NCI-H128 (cell line): ENCODE data around the gene HRH1.
"Not testable (repeated sequence)": the region's sequence is repeated elsewhere in the genome, so short reads cannot be mapped to it uniquely, and the experiment has no call there.

ENCODE experiments used
- DNase-seq: peaks from one replicate; lab custom pipeline; 2025; ENCODE audit not compliant: unreplicated experiment; lab: John Stamatoyannopoulos, UW

Gene HRH1

DNA sequence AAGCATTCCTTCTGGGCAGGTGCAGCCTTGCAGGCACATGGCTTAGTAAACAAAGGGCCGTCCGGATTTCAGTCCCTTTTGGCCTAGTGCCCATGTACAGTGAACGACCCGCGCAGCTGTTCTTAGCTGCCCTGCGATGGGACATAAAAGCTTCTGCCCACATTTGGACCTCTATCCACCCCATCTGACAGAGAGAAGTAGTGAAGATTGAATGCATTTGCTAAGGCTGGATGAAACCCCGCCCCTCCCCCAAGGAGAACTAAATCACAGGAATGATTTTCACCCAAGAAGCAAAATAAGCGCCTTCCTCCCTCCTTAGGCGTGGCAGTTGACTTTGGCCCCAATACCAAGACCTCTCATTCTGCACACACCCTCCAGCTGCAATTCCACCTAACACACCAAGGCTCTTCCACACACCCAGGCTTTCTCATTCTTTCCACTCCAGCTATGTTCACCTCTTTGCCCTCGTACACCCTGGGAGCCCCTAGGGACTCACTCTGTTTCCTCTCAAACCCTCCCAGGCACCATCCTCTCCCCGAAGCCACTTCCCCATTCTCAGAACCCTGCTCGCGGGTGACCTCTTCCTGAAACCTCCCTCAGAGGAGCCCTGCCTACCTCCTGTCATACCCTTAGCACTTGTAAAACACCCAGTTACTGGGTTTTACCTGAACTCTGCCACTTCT is 14.1 kb upstream of the HRH1 start:
- no peak for DNase-seq

DNA sequence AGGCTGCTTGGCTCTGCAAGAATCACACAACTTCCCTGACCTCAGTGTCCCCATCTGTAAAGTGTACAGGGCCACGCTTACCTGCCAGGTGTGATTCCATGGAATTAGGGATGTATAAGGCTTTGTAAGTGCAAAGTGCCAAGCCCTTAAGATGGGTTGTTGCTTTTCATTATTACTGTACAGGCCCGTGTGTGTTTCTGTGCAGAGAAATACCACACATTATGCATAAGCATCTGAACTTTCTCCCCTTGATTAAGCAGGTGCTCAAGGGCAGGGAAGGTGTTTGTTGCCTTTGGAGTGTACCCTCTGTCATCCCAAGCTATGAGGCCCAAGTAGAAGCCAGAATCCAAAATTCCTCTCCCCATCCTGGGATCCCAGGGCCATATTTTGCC is 13.6 kb upstream of the HRH1 start:
- DNase-seq = no peak

DNA sequence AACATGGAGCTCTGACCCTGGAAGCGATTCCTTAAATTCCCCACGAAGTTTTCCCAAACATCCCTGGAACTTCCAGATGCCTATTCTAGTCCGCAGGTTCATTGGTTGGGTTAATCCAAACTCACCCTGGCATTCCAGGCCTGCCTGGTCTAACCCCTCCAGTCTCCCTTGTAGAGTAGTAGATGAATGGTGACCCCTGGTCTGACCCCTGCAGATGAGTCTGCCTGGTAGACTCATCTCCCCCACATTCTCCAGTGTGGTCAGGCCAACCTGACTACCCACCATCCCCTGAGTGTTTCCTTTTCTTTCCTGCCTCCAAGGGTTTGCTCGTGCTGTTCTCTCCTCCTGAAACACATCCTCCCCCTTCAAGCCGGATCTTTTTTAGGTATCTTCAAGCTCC is 10.8 kb upstream of the HRH1 start:
- DNase-seq = no peak

DNA sequence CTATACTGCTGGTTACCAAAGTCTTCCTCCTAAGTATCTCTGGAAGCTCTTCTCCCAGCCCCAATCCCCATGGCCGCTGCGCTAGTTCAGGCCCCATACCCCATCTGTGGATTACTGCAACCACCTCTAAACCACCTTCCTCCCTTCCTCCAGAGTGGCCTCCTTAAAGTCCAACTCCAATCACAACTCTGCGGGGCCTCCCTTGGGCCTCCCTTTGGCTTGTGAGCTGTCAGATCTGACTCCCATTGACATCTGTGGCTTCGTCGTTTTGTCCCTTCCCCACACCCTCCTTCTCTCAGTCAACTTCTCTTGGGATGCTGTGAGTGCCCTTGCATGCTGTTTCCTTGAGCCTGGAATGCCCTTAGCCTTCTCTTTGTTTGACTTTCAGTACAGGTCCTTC is 9.3 kb upstream of the HRH1 start:
- DNase-seq = no peak

DNA sequence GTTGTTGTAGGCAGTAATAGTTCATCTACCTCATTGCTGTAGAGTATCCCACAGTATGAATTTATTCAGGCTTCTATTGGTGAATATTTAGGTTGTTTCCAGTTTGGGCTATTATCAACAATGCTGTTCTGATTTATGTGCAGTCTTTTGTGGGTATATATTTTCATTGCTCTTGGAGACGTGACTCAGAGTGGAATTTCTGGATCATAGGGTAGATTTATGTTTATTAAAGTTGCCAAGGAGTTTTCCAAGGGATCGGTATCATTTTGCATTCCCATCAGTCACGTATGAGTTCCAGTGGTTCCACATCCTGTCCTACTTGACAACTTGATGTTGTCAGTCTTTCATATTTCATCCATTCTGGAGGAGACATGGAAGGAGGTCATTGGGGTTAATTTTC is 8.4 kb upstream of the HRH1 start:
- DNase-seq = no peak

DNA sequence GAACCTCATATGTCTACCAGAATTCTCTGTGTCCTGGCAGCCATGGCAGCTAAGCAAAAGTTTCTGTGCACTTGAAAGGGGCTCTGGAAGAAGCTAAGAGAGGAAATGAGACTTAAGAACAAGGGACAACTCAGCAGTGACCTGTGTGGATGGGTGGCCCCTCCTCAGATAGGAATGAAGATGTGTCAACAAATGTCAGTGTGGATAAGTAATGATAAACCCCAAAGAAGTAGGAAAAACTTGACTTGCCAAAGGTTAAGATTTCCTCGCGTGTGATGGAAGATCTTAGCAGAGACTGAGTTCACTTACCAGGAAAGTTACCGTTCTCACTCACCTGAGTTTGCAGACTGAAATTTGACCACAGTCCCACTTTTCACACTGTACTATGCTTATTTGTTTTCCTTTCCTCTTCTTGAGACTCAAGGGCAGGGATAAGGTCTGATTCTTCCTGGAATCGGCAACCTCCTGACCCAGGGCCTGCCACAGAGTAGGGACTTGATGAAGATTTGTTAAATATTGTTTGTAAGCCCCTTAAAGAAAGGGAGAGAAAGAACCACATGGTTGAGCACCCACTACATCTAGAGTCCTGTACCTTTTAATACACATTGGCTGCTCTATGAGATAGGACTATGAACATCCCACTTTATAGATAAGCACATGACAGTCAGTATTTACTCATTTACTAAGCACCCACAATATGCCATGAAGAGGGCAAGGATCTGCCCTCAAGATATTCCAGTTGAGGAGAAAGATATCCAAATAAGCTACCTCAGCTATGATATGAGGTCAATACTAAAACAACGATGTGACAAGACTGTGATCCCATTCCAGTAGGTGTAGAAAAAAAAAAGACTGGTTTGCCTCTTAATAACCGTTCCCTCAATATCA is 7.3 kb upstream of the HRH1 start:
- DNase-seq = no peak

DNA sequence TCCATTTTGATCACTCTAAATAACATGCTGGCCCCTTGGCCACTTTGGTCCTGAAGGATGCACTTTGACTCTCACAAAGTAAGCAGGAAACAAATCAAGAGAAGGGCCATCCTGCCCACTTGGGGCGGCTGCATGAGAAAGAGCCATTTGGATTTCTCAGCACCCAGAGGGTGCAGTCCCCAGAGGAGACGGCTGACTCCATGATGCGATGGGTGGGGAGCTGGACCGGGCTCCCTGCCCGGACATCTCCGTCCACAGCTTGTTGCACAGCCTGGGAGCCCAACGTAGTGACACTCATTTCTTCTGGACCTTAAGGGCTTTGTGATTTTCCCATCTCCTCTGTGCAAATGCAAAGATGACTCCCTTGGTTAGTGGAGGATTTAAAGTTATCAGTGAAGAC is 4.0 kb upstream of the HRH1 start:
- no peak for DNase-seq

DNA sequence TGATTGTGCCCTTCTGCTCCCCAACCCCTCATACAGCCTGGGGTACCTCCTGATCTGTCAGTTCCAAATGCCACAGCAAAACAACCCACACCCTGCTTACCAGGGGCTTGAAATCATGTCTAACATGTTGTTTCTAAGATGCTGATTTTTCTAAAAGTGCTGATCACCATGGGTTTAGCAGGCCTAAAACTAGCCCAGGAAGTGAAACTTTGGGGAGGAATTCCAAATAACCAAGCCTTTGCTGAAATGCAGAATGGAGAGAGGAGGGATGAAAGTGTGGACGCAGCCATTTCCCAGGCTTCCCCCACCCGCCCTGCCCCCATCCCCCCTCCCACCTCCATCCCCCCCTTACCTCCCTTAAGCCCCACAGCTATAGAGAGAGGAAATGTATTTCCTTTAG is 2.0 kb upstream of the HRH1 start:
- DNase-seq = no peak

DNA sequence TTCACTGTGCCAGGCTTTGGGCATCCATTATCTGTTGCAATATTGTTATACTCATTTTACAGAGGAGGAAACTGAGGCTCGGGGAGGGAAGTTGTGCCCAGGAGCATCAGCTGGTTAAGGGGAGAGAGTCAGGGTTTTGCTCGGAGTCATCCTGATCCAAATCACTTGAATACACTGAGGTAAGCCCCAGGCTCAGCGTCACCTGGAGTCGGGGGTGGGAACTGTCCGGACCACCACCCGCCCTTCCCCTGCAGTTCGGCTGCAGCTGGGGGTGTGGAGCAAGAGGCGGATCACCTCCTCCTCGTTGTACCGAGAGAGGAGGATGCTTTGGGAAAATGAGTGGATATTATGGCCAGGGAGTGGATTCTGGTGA is 646 bp downstream of the HRH1 start:
- DNase-seq = no peak

DNA sequence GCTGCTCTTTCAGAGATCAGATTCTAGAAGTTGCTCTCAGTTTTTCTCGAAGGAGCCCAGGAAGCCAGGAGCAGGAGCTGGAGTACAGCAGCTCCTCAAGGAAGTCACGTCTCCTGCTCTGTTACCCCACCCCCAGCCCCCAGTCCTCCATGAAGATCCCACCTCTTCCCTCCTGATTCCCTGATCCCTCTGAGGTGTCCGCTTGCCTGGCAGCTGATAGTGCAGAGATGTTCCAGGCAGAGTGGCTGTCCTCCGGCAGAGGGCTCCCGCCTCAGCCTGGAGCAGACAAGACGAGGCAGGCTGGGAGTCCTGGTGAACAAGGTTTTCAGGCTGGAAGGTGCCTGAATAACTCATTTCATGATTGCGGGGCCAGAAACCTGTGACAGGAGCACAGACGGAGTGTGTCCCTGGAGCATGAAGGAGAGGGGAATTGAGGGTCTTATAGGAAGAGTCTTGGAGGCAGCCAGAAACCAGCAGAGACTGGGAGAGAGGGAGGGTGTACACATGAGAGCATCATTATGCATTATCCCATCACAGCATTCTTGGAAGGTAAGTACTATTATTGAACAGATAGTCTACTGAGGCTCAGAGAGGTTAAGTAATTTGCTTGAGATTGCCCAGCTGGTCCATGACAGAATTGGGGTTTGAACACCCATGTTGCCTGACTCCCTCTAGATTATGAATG is 1.2 kb downstream of the HRH1 start:
- no peak for DNase-seq

DNA sequence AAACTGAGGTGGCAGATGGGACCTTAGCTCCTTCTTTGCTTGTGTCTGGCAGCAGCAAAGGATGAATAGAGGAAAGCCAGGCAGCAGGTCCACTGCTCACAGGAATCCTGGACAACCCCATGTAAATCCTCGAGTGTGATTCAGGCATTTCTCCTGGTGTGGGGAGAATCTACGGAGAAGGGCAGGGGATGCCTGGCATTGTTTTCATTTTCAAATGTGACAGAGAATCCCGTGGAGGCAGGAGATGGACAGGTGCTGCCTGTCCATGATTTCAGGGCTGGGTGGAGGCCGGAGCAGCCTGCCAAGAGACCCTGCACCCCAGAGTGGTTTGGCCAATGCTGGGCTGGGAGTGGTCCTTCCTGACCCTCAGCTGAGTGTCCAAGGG is 1.7 kb downstream of the HRH1 start:
- DNase-seq = no peak

DNA sequence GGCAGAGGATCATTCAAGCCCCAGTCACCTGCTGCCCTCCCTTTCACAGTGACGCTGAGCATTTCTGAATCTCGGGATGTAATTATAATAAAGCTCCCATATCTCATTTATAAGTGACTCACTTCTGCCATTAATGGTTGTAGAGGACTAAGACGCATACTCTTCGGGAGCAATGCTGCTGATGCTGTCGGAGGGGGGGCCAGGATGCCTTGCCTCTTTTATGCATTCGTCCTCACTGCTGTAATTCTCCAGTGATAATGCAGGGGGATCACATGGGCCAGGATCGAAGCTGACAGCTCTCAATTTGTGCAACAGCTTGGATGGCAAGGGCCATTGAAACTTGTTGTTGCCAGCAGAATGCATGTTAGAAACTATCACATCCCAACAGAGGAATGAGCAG is 3.1 kb downstream of the HRH1 start:
- no peak for DNase-seq

DNA sequence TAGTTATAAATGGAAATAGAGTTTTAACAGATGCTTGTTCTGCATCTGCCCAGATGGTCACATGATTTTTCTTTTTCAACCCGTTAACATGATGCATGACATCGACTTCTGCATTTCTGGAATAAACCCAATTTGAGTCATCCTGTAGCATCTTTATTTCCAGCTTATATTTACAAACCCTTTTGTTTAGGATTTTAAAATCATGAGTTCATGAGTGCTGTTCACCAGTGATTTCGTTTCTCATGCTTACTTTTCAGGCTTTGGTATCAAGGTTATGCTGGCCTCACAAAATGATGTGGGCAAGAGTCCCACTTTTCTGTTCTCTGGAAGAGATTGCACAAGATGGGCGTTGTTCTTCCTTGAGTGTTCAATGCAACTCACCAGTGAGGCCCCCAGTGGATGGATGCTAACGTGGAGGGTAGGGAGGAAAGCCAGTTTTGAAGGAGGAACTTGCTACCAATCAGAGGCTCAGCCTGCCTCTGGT is 5.2 kb downstream of the HRH1 start:
- no peak for DNase-seq

DNA sequence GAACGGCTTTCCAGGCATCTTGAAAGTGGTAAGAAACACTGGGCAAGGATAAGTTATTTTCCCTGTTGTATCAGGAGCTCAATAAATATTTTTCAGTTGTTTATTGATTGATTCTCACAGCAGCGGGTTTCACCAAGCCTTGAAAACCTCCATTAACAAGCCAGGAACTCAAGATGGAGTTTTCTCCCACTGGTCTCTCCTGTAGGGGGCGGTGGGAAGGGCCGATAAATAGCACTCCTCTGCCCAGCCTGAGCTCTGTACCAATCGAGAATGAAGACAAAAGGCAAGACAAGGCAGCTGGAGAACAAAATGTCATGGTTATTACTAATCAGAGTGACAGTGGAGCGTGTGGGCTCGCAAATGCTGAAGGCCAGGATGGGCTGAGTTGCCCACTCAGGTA is 7.4 kb downstream of the HRH1 start:
- no peak for DNase-seq

DNA sequence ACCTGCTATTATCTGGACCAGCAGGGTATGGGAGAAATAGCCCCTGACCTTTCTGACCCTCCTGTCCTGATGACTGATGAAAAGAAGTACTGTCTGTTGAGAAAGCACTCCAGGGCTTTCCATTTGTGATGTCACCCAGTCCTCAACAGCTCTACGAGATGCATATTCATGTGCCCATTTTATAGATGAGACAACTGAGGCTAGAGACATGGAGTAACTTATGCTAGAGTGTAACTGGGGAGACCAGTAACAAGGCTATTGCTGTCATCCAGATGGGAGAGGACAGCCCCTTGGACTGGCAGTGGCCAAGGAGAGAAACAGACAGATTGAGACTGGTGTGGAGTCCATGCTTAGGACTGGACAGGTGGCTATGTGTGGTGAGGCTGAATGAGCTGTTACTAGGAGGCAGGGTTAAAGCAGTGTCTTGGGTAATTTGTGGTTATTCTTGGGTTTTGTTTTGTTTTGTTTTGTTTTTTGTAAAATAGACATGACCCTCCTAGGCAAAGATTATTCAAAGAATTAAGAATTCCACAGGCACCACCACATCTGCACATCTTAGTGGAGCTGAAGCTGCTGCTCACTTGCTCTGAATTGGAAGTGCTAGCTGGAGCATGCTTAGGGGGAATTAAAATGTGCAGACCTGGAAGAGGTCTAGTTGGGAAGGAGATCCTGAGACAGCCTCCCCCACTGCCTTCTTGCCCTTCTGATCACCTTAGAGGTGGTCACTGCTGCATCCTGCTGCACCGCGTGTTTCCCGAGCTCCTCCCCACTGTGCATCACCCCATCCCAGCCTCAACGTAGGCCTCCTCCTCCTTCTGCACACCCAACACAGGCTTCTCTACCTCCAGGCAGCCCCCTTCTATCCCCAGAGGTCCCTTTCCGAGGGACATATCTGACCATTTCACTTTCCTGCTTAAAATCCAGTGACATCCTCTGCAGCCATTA is 8.4 kb downstream of the HRH1 start:
- DNase-seq = no peak

DNA sequence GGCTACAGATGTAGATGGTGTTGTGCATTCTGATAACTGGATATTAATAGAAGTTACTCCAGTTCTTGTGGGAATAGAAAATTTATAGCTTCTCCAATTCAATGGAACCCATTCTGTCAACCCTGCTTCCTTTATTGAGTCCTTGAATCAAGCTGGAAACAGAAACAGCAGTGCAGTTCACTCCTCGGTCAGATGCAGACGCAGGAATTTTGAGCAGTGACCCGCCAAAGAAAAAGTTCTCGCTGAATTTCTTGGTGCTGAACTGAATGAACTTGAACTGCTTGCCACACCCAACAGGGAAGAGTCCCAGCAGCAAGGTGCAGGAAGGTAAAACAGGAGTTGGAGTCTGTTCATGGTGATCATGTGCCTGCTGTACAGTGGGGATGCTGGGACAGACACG is 10.3 kb downstream of the HRH1 start:
- no peak for DNase-seq

DNA sequence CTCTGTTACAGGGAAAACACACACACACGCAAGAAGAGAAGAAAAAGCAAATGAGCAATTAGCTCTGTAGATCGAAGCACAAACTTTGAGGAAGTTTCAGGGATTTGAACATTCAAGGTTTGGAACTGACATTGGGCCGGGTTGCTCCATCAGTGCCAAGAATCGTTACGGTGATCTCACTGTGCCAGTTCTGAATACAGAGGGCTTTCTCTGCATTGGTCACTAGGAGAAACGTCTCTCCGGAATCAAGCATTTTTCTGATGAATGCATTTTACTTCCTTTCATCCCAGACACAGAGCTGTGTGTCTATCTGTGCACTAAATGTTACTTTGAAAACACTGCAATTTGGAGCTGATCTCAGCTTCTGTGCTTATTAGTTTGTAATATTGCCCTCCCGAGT is 11.2 kb downstream of the HRH1 start:
- DNase-seq = no peak

DNA sequence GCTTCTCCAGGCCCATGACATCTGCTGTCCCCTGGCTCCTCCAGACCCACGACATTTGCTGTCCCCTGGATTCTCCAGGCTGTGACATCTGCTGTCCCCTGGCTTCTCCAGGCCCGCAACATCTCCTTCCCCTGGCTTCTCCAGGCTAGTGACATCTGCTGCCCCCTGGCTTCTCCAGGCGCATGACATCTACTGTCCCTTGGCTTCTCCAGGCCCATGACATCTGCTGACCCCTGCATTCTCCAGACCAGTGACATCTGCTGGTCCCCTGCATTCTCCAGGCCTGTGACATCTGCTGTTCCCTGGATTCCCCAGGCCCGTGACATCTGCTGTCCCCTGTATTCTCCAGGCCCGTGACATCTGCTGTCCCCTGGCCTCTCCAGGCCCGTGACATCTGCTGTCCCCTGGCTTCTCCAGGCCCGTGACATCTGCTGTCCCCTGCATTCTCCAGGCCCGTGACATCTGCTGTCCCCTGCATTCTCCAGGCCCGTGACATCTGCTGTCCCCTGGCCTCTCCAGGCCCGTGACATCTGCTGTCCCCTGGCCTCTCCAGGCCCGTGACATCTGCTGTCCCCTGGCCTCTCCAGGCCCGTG is 12.6 kb downstream of the HRH1 start:
- not testable (repeated sequence) for DNase-seq

DNA sequence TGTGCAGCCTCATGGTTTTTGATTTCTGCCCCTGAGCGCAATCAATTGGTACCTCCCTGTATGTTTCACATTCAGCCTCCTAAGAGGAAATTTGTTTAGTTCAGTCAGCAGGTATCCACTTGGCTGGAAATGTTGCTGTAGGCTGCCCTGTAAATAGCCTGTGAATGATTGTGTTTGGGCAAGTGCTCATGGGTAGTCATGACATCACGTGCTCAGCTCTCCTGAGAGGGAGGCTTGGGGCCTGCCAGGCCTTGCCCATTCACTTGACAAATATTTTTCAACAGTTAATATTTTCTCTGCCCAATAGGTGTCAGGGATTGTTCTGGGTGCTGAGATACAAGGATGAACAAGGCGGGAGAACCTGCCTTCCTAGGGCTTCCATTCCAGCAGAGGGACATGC is 13.3 kb downstream of the HRH1 start:
- no peak for DNase-seq

DNA sequence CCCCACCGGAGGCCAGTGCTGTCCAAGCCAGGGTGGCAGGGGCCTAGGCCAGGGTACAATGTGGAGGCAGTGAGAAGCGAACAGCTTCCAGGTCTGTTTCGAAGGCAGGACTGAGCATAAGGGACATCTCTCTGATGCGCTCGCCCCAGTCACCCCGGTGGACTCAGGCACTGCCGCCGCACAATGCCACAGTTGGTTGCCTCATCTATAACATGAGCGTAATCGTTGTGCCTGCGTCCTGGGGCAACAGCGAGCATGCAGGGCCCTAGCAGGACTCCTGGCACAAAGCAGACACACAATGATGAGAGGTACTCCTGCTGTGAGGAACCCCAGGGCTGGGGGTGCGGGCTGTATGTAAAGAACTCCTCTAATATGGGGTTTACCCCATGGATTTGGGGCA is 14.1 kb downstream of the HRH1 start:
- no peak for DNase-seq
